HG02970 (cell line): ENCODE results near the gene LGI4.
"Not testable (repeated sequence)": the region's sequence is repeated elsewhere in the genome, so short reads cannot be mapped to it uniquely, and the experiment has no call there.

Experiments used
- ATAC-seq: cut with Tn5 transposase; IDR thresholded peaks from one replicate; pipeline ENCODE4 v1.9.1; 2021; ENCODE audit warnings: mild to moderate bottlenecking, moderate library complexity, moderate number of reproducible peaks; ENCODE audit not compliant: unreplicated experiment, low FRiP score

Gene LGI4

DNA sequence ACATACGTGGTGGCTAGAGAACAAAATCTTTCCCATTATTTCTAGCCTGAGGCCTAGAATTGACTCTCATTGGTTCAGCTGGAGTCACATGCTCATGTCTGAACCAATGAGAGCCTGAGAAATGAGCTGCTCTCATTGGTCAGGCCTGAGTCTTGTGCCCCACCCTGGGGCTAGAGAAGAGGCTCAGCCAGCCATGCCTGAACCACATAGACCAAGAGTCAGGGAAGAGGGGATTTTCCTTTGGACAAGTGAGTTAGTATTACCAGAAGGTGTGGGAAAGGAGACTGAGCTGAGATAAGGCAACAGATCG is 26.5 kb upstream of the LGI4 start:
- ATAC-seq = no peak

DNA sequence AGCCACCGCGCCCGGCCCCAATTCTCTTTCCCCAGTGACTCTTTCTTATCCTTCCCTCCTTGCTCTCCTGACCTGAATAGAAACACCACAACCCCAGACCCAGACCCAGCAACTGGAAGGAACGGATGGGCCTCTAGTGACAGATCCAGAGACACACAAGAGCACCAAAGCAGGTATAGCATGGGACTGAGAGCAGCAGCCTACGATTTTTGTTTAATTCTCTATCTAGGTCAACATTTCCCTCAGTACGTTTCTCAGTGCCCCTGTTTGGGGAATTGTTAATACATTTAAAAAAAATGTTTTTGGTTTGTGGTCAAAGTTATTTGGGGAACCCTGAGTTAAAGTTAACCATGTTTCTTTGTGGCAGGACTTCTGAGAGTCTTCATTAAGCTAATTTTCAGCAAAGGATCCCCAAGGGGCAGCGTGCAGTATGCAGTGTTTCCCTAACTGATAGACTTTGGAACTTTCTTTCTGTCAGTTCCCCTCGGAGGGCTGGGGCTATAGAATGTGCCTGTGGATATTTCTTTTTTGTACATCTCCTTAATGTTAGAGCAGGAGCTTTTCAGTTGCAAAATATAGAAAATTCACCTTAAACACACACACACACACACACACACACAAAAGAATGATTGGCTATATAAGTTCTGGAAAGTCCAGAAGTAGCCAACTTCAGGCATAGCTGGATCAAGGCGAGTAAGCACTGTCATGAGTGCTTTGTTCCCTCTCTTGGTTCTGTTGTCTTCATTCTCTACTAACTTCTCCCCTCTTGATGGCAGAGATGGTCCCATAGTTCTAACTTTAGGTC is 26.0 kb upstream of the LGI4 start:
- no peak for ATAC-seq

DNA sequence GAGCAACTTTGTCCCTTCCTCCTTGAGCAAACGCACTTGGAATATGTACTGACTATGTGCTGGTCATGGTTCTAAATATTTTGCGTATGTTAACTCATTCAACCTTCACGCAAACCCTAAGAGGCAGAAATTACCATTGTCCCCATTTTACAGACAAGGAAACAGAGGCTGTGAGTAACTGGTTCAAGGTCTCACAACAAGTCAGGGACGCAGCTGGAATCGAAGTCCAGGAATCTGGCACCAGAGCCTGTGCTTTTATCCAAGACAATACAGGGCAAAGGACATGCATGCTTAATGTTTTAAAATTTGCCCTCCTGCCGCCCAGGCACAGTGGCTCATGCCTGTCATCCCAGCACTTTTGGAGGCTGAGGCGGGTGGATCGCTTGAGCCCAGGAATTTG is 24.7 kb upstream of the LGI4 start:
- ATAC-seq = no peak

DNA sequence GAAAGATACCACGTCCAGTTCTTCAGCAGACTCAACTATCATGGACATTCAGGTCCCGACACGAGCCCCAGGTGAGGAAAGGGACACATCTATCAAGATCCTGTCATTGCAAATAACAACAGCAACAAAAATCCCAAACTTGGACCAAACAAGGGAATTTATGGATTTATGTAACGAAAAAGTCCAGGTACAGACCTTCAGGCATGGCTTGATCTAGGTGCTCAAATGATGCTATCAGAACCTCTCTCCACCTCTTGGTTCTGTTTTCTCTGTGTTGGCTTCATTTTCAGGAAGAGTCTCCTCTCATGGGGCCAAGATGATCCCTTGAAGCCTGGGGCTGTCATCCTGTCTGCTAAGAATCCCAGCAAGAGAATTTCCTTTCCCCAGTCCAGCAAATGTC is 22.6 kb upstream of the LGI4 start:
- no peak for ATAC-seq

DNA sequence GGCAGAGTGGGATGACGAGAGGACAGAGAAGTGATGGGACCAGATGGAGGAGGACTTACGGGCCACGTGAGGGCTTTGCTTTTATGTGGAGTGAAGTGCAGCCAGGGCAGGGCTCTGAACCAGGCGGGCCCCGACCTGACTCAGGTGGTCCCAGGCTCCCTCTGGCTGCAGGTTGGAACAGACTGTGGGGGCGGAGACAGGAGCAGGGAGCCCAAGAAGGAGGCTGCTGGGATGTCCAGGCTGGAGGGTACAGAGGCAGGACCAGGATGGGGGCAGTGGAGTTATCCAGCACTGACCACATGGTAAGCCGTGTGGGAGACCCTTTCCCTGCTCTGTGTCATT is 21.8 kb upstream of the LGI4 start:
- no peak for ATAC-seq

DNA sequence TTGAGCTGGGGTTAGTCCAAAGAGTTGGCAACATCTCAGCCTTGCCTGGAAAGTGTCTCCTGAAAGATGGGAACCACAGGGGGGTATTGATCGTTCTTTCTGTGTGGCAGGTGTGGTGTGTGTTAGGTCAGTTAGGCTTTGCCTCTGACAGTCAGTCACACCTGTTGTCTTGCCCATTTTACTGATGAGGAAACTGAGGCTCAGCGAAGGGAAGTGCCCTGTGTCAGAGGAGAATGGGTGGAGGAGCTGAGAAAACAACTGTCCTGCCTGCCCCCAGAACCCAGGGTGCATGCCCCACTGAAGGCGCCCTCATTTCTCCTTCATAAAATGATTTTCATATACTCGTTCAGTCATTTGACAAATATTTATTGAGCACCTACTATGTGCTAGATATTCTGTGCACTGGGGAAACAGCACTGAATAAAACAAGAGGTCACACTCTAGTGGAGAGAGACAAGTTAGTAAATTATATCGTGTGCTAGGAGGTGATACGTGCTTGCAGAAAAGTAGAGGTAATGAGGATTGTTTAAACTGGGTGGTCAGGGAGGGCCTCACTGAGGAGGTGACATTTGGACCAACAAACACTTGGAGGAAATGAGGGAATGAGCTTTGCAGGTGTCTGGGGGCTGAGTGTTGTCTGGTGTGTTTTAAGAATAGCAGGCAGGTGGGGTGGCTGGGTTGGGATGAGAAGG is 21.3 kb upstream of the LGI4 start:
- no peak for ATAC-seq

DNA sequence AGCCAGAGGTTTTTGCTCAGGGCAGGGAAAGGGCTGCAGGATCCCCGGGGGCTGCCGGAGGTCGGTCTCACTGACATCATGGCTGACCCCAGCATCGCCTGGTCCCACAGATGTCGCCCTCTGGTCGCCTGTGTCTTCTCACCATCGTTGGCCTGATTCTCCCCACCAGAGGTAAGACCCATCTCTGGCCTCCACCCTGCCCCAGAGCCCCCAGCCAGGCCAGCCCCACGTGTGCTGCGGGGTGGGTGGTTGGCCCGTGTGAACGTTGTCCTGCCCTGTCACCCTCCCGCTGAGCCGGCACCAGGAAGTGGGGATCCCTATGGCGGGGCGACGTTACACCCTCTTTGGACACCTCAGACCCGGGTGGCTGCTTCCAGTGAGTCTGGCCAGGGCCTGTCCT is 20.6 kb upstream of the LGI4 start:
- ATAC-seq = no peak

DNA sequence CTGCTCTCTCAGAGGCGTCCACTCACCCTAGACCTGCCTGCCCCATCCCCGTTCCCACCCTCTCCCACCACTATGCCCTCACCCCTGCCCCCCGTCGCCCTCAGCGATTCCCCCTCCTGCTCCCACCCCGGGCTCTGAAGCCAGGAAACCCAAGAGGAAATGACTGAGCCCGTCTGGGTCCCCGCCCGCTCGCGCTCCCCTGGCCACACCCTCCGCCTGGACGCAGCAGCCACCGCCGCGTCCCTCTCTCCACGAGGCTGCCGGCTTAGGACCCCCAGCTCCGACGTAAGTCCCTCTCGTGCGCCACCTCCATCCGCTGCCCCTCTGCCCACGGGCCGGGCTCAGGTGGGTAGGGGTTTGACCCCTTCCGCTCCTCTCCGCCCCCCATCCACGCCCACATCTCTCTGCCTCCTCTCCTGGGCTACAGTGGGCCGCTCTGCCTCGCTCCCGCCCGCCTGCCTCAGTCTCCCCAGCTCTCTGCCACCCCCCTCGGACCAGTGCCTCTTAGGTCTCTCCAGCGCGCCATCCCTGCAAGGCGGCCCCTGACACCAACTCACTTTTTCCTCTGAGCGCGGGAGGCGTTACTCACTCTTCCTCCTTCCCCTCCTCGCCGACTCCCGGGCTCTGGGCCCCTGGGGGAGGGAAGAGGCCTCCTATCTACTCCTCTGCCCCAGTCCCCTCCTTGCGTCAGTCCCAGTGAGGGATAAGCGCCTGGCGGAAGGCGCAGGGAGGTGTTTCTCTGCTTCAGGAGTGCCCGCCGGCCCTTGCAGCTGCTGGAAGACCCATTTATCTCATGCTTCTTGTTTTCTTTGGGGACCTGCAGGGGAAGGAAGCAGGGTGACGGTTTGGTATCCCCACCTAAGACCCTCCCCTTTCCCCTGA is 19.9 kb upstream of the LGI4 start, which contains the start of gene FXYD5:
TSS of gene FXYD5 (plus strand) at position 211 of the 882 bp plus-strand sequence. CDS start 816 bp downstream, outside the sequence.
- no peak for ATAC-seq

DNA sequence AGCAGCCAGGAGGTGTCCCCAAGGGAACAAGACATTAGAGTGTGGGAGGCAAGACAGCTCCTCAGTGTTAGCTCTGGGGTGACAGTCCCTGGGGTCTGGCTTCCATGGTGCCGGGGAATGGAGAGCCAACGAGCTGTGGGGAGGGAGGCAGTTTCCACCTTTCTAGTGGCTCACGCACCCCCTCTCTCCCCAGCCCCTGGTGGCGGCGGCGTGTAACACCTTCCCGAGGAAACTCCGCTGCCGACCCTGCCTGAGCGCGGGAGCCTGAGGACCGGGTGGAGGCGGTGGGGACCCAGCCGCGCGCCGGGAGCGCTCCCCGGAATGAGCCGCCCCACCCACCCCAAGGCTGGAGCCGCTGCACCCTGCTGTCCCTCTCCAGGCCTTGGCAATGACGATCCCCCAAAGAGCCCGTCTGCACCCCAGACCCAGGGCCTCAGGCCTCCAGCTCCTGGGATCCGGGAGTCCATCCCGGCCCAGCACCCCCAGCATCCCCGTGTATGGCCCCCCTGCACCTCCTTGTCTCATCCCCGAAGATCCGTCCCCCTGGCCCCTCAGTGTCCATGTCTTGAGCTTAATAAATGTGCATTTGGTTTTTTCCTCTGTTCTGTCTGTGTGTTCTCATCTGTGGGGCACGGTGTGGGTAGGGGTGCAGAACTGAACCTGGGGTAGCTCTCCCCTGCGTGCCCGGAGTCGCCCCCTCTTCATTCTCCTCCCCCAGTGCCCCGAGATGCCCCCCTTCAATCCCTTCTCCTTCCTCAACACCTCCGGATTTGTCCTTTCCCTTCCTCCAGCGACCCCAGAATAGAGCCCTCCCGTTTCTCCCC is 19.1 kb upstream of the LGI4 start:
- ATAC-seq = no peak

DNA sequence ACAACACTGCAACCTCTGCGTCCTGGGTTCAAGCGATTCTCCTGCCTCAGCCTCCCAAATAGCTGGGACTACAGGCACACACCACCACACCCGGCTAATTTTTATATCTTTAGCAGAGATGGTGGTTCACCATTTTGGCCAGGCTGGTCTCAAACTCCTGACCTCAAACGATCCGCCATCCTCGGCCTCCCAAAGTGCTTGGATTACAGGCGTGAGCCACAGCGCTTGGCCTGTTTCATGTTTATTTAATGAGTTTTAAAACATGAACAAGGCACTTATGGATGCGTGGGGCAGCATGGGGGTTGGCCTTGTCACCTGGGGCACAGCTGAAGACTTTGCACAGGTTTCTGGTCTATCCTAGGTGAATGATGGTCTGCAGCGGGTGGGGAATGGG is 18.3 kb upstream of the LGI4 start:
- ATAC-seq = not testable (repeated sequence)

DNA sequence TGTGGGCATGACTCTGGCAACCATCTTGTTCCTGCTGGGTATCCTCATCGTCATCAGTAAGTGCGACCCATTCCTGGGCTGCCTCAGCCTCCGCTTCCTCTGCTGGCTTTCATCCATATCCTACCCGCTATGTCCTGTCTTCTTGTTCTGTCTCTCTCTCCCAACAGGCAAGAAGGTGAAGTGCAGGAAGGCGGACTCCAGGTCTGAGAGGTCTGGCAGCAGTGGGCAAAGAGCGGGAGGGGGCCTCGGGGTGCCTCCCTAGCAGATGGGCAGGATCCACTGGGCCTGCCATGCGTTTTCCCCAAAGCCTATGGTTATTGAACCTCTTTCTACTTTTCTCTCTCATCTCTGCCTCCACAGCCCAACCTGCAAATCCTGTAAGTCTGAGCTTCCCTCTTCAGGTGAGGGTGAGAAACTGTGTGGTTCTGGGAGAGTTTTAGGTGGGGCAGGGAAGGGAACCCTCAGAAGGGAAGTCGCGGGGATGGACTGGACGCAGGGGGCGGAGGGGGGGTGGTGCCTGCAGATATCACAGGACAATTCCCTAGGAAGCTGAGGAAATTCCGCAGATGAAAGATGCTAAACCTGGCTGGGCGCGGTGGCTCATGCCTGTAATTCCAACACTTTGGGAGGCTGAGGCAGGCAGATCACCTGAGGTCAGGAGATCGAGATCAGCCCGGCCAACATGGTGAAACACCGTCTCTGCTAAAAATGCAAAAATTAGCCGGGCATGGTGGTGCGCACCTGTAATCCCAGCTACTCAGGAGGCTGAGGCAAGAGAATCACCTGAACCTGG is 16.6 kb upstream of the LGI4 start:
- no peak for ATAC-seq

DNA sequence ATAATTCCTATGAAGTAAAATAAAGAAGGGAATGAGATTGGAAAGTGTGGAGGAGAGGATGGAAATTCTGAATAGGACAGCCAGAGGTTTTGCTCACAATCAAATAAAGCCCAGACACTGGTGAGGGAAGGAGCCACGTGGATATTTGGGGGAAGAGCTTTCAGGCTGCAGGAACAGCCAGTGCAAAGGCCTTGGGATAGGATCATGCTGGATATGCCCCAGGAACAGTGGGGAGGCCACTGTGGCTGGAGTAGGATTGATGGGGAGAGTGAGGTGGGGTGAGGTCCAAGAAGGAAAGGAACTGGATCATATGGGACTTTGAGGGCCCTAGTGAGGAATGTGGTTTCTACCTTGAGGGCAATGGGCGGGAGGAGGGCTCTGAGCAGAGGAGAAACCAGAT is 15.6 kb upstream of the LGI4 start:
- no peak for ATAC-seq

DNA sequence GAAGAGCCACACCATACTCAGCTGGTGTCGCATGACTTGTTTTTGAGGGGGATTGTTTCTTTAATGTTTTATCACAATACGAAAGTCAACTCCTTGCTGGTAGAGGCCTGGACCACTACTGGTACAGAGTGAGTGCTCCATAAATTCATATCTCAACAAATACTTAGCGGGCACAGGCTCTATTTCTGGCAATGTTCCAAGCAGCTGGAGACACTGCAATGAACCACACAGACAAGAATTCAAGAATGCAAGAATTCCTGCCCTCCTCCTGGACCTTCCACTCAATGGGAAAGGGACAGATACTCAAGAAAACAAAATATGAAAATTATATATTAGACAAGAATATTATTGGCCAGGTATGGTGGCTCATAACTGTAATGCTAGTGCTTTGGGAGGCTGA is 14.6 kb upstream of the LGI4 start:
- ATAC-seq = no peak

DNA sequence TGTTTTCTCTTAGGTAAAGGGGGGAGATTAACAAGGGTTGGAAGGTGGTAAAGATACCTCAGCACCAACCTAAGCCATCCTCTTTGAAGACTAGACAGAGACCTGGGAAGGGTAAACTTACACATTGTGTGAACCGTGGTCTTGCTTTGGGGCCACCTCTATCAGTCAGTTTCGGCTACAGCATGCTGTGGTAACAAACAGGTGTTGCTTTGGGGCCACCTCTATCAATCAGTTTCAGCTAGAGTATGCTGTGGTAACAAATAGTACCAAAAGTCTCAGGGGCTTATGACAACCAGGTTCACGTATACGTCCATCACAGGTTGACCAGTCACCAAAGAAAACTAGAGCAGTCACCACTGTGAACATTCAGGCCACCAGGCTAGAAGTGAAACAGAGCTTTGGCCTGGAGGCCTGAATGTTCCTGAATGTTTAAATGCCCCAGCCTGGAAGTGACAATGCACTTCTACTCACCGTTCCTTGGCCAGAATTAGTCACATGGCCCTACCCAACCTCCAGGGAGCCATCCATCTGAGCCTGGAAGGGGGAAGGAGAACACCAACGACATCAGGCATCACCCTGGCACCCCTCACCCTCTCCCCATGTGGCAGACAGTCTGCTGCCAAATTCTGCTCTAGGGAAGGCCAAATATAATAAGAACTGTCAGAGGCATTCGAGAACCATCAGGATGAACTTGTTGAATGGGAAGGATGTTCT is 12.0 kb upstream of the LGI4 start:
- no peak for ATAC-seq

DNA sequence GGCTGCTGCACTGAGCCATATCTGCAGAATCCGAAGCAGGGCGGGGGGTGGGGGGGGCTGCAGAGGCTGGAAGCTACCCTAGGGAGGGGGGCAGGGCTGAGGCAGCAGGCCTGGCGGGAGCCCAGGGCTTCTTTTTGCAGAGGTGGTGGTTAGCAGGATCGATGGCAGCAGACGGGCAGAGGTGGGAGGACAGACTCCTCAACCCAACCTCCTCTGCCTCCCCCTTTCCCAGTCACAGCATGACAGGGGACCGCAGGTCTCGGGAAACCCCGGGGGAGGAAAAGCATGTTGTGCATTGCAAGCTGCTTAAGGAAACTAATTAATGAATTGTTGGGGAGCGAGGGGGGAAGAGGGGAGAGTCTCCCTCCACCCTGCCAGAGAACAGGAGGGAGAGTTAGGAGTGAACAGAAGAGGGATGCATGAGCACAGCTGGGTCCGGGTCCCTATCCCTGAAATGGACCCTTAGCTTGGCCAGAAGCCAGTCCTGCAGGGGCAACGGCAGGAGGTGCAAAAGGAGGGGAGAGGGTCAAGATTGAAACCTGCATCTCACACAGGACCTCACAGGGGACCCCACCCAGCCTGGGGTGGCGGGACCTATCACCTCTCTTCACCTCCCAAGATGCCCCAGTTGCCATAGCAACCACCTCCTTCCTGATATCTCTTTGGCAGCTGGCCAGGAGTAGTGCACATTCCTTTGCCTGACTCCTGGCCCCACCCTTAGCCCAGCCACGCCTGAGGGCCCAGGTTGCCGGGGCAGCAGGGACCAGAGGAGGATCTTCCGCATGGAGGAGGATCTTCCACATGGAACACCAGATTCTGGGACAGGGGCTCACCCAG is 10.0 kb upstream of the LGI4 start:
- ATAC-seq = no peak

DNA sequence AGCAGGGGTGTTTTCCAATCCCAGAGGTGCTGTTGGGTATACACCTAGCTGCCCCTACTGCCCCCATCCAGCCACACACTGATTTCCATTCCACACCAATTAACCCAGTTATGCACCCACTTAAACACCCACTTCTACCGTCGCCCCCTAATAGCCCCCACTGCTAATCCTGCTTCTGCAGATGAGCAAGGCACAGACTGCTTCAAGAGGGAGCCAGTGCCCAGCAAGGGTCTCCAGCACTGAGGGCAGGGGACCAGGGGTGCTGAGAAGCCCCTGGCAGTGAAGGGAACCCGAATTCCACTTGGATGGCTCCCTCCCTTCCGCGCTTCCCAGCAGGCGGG is 9.4 kb upstream of the LGI4 start:
- ATAC-seq = no peak

DNA sequence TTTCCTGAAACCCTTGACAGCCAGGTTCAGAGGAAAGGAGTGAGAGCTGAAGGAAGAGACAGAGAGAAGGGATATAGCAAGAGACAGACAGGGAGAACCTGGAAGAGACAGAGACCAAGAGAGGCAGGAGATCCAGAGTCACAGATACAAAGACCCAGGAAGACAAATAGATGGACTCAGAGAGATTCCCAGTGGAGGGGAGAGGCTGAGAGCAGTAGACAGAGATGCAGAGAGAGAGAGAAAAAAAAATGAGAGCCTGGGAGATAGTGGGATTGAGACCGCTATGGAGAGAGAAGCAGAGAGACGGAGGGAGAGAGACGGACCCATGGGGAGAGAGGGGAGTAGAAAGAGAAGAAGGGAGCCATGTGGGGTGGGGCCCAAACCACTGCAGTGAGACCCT is 9.0 kb upstream of the LGI4 start:
- ATAC-seq = no peak

DNA sequence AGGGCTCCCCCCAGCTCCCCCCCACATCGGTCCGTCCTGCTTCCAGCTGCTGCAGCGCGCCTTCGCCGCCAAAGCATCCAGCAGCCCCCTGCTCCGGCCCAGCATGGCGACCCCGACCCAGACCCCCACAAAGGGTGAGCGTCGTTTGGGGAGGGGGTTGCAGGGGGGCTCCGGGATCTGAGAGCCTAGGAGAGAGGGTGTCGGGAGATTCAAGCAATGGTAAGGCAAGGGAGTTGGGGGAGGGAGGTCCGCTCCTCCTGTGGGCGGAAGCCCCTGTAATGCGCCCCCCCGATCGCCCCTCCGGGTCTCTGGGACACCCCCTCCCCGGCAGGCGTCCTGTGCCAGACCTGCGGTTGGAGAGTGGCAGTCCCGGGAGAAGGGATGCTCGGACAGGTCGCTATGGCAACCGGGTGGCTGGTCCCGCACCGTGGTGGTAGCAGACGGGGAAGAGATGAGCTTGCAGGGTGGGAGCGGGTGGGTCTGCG is 8.4 kb upstream of the LGI4 start, which contains the start of gene FXYD7:
TSS of gene FXYD7 (plus strand) at position 25 of the 485 bp plus-strand sequence. CDS start at position 104, 79 bp downstream.
- no peak for ATAC-seq
